ENCODE measurements around the gene TP53BP2.
A peak's percentile ranks its signal among the peaks of the same experiment; 100 is the strongest.
"Not testable (repeated sequence)": the region's sequence is repeated elsewhere in the genome, so short reads cannot be mapped to it uniquely, and the experiment has no call there.

Gene TP53BP2

DNA sequence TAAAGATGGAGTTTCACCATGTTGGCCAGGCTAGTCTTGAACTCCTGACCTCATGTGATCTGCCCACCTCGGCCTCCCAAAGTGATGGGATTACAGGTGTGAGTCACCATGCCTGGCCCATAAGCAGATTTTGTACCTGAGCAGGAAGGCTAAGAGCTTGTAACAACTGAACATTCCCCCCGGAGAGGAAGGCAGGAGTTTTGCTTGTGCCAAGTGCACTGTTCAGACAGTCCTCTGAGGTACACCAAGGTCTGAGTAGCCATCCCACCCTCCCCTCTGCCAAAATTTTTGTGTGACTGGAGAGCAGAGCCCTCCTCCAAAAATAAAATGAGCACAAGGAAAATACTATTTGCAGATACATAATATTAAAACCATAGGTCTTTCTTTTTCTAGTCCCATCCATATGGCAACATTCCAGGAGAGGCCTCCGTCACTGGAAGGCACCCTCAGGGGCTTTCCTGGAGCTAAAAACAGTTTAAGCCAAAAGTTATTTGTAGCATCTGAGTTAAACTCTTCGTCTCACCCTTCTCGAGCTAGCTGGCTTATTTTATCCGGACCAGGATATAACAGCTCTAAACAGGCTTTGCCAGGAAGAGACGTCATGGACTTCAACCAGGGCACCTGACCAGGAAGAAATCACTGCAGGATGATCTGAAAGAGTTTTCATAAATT, 106.2 kb downstream of the TP53BP2 start:
- no peak for DNase-seq (ENCODE audit: low read depth)

DNA sequence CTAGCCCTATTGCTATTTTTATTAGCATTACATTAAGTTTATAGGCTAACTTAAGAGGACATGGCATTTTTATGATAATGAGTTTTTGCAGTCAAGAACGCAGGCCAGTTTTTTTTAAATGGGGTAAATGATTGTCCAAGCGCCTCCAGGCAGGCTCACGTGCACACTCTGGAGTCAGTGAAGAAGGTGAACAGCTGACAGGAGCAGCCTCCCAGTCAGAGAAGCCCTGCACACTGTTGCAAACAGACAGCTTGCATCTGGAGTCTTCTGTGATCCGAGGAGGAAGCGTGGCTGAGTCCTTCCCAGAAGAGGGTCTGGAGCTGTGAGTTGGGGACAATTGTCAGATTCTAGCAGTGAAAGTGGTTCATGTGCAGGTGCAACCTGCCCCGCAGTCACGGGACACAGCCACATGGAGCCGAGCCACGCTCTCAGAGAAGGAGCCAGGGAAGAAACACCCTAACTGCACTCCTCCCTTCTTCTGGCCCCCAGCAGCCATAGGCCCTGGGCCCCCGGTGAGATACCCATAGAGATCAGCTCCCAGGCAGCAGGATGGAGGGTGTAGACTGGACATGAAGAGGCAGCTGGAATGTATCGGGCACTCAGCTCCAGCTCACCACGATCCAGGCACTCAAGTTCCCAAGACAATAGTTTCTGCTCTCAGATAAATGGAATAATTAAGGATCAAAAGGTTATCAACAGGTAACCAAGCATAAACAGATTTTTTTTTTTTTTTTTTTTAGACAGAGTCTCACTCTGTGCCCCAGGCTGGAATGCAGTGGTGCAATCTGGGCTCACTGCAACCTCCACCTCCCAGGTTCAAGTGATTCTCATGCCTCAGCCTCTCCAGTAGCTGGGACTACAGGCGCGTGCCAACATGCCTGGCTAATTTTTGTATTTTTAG, 107.0 kb downstream of the TP53BP2 start:
- DNase-seq (ENCODE audit: low read depth): no peak

DNA sequence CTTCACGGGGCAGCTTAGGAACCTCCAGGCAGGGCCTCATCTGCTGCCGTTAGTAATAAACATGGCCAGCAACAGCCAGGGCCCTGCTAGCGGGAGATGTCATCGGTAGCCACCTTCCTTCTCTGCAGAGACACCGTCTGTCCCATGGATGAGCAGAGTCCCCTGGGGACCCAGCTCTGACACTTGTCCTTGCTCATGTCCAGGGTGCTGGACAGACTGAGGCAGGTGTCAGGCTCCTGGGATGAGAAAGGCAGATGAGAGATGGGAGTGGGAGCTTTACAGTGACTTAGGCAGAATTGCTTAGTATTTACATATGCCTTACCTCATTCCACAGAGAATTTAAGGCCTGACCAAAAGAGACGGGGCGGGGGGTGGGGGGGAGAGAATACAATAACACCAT, 108.4 kb downstream of the TP53BP2 start:
- DNase-seq (ENCODE audit: low read depth): no peak

DNA sequence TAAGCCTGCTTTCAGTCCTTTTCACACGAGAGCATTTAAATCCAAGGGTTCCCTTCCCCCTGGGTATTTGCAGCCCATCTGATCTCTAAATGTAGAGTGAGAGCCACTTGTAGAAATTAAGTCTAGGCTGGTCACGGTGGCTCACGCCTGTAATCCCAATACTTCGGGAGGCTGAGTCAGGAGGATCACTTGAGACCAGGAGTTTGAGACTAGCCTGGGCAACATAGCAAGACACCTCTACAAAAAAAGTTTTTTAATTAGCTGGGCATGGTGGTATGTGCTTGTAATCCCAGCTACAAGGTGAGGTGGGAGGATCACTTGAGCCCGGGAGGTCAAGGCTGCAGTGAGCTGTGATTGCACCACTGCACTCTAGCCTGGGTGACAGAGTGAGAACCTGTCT, 109.1 kb downstream of the TP53BP2 start:
- not testable (repeated sequence) for DNase-seq (ENCODE audit: low read depth)

- DNase-seq (ENCODE audit: low read depth): no peak
Observed at GRCh38 chr1:223733898-223734852, 111.6 kb downstream of the TP53BP2 start.

GRCh38 chr1:223732993-223733798, 112.6 kb downstream of the TP53BP2 start:
- no peak for DNase-seq (ENCODE audit: low read depth)

DNA sequence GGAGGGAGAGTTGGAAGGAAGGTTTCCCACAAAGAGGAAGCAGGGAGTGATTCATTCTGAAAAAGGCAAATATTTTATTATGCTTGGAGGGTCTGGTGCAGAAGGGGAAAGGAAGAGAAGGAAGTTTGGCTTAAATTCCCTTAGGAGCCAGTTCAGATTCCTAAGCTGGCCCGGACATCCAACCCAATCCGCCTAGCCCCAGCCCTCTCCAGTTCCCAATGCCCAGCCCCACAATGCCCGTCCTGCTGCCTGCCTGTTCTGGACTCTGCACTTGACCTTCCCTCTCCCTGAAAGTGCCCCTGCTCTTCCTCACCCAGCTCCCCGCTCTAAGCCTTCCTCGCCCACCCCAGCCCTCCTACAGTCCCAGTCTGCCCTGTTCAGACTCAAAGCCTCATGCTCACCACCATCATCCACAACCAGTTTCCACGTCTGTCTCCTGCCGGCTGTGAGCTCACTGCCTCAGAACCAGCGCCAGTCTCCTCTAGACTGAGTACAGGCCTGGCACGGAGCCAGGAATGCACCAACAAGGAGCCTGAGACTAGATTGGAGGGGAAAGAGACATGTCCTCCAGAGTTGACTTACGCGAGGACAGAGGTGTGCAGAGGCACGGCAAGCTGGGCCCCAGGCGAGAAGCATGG, 114.5 kb downstream of the TP53BP2 start:
- peak; percentile 90 for DNase-seq (ENCODE audit: low read depth)

- no peak for DNase-seq (ENCODE audit: low read depth)
Observed at GRCh38 chr1:223730479-223731132, 115.1 kb downstream of the TP53BP2 start.

DNA sequence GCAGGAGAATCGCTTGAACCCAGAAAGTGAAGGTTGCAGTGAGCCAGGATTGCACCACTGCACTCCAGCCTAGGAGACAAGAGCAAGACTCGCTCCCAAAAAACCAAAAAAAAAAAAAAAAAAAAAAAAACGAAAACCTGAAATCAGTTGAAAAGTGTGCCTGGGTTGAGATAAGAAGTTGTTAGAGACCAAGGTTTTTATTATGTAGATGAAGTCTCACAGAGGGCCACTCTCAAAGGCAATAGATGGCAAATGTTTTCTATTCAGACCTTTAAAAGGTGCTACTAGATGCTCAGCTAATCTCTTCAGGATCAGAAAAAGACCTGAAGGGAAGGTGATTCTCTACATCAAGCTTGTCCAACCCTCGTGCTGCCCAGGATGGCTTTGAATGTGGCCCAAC, 115.8 kb downstream of the TP53BP2 start:
- no peak for DNase-seq (ENCODE audit: low read depth)
